Left ventricle myocardium inferior (tissue), 1 donor: Measurements from ENCODE around the gene VMO1. TPM values are rescaled to one million over a fixed set of nuclear protein-coding genes. Genes with fewer than 3 reads are reported as not detected.
A peak's percentile ranks its signal among the peaks of the same experiment; 100 is the strongest.

Experiments
- DNase-seq: peaks from one replicate; pipeline ENCODE4 v3.0.0-alpha.2; 2020
- H3K27ac ChIP-seq: fragments of 200-600 bp; replicated peaks from 2 replicates; pipeline ENCODE4 v1.8.0; 2021
- H3K27me3 ChIP-seq: fragments of 200-600 bp; 2 replicates; pipeline ENCODE4 v1.8.0; 2021; ENCODE audit warnings: low read depth
- H3K36me3 ChIP-seq: fragments of 200-600 bp; 2 replicates; pipeline ENCODE4 v1.8.0; 2021
- H3K4me1 ChIP-seq: fragments of 200-600 bp; 2 replicates; pipeline ENCODE4 v1.8.0; 2021
- H3K4me3 ChIP-seq: fragments of 200-600 bp; 2 replicates; pipeline ENCODE4 v1.8.0; 2021; ENCODE audit warnings: mild to moderate bottlenecking, moderate library complexity
- H3K9me3 ChIP-seq: fragments of 200-600 bp; replicated peaks from 2 replicates; pipeline ENCODE4 v1.8.0; 2021
- CTCF ChIP-seq: fragments of 200-600 bp; IDR thresholded peaks from 2 replicates; pipeline ENCODE4 v1.8.0; 2021; ENCODE audit warnings: antibody characterized with exemption, mild to moderate bottlenecking, borderline replicate concordance
- intact Hi-C: fragments of 100-400 bp; cut with micrococcal nuclease; formaldehyde crosslinking; loops from one replicate; pipeline ENCODE4 v1.11.0; 2022
- total RNA-seq: library from RNA; stranded (reverse); fragmentation: NEBNext Ultra II Directional; extraction: Animal tissue kit (Norgen Biotek cat#: 25700); gene quantifications from one replicate; pipeline ENCODE4 v1.2.1, GENCODE V29; 2021
- donor health status: DM: no; HTN: yes; CAD: no; lungs with severe emphysema.

The VMO1 gene
- total RNA-seq, 1 donor from 2014 or later, result 0.63 TPM

GRCh38 chr17:4815043-4815675 is 29.0 kb upstream of the VMO1 start:
- H3K36me3 ChIP-seq, result peaks cover 59% of the 10 kb centered on the region
- no peak for TF ChIP-seq CTCF
- H3K4me1 ChIP-seq, result peaks cover 27% of the 10 kb centered on the region
- DNase-seq, result no peak
- no peaks in the 10 kb centered on the region for H3K9me3 ChIP-seq
- H3K27ac ChIP-seq, result no peak overlapping the region
- intact Hi-C loops, result no loop called here
- no peak overlapping the region for H3K4me3 ChIP-seq
- H3K27me3 ChIP-seq, result no peaks in the 10 kb centered on the region

GRCh38 chr17:4812690-4813089 is 26.5 kb upstream of the VMO1 start:
- no peaks in the 10 kb centered on the region for H3K27me3 ChIP-seq
- no peaks in the 10 kb centered on the region for H3K9me3 ChIP-seq
- no peak for DNase-seq
- no peak overlapping the region for H3K4me3 ChIP-seq
- TF ChIP-seq CTCF, result no peak
- peak overlapping the region; percentile 76 for H3K27ac ChIP-seq
- peaks cover 47% of the 10 kb centered on the region for H3K36me3 ChIP-seq
- peaks cover 41% of the 10 kb centered on the region for H3K4me1 ChIP-seq
- intact Hi-C loops, result no loop called here

GRCh38 chr17:4811471-4811870 is 25.3 kb upstream of the VMO1 start:
- H3K27me3 ChIP-seq, result no peaks in the 10 kb centered on the region
- peak overlapping the region; percentile 76 for H3K27ac ChIP-seq
- peaks cover 49% of the 10 kb centered on the region for H3K4me1 ChIP-seq
- H3K4me3 ChIP-seq, result no peak overlapping the region
- peaks cover 35% of the 10 kb centered on the region for H3K36me3 ChIP-seq
- H3K9me3 ChIP-seq, result no peaks in the 10 kb centered on the region
- no peak for TF ChIP-seq CTCF
- intact Hi-C loops, result no loop called here
- DNase-seq, result no peak

DNA sequence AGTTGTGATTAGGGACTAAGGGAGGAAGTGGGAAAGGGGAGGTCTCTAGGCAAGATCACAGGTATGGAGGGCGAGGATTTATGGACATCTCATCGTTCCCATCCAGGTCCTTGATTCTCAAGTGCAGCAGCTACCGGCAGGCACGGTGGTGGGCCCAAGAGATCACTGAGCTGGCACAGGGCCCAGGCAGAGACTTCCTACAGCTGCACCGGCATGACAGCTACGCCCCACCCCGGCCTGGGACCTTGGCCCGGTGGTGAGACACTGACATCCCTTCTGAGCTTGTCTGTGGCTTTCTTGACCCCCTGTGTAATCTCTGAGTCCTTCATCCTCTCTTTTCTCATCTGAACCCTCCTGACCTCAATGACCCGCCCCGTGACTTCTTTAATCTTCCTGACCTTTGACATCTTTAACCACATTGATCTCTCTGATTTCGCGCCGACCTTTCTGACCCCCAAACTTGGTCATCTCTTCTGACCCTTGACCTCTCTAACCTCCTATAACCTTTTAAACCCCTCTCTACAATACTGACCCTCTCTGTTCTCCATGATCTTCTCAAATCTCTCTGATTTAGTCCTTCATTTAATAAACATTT is 24.6 kb upstream of the VMO1 start:
- Histone ChIP-seq H3K36me3 (peaks cover 28% of the 10 kb centered on the region), H3K4me1 (peaks cover 56% of the 10 kb centered on the region), H3K27me3 (no peaks in the 10 kb centered on the region), H3K4me3 (no peak overlapping the region), H3K27ac (peak overlapping the region; percentile 76), H3K9me3 (no peaks in the 10 kb centered on the region)
- no peak for TF ChIP-seq CTCF
- peak; percentile 44 for DNase-seq
- intact Hi-C loops, result no loop called here

DNA sequence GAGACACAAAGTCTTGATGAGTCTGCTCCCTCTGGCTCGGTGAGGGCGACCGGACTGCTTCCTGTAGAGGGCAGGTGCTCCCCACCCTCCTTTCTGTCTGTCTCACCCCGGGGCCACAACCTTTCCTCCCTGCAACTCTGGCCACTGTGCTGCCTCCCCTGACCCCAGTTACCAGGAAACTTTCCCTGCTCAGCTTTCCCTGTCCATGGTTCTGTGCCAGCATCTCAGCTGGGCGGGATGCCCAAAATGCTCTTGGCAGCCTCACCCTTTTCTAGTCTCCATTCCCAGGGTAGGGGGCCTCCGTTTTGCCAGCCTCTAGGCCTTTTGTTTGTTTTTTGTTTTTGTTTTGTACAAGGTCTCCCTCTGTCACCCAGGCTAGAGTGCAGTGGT is 22.2 kb upstream of the VMO1 start:
- no peaks in the 10 kb centered on the region for H3K9me3 ChIP-seq
- H3K4me1 ChIP-seq, result peaks cover 56% of the 10 kb centered on the region
- H3K36me3 ChIP-seq, result peaks cover 14% of the 10 kb centered on the region
- no peak for TF ChIP-seq CTCF
- peak overlapping the region; percentile 88 for H3K27ac ChIP-seq
- intact Hi-C loops, result no loop called here
- peak overlapping the region; percentile 88 for H3K4me3 ChIP-seq
- H3K27me3 ChIP-seq, result no peaks in the 10 kb centered on the region
- DNase-seq, result peak; percentile 70
